DND-41 (cell line): Measurements from ENCODE around the gene AUTS2.

ENCODE experiments used
- ATAC-seq: fragments of 200-7000 bp; cut with Tn5 transposase; 3 replicates; pipeline ENCODE4 v1.9.1; 2021; ENCODE audit warnings: low read depth; ENCODE audit not compliant: insufficient read depth
- DNase-seq: peaks from one replicate; pipeline ENCODE4 v3.0.0-alpha.2; 2020
- H2AFZ ChIP-seq: 2 replicates; pipeline ENCODE4 v1.6.0; 2012; ENCODE audit warnings: low read depth, low read length
- H3K27ac ChIP-seq: 2 replicates; pipeline ENCODE4 v1.5.1; 2012; ENCODE audit warnings: low read length, inconsistent platforms
- H3K27me3 ChIP-seq: fragments of 200-600 bp; sonication (generic); 2 replicates; pipeline ENCODE4 v1.6.0; 2012; ENCODE audit warnings: low read length, mild to moderate bottlenecking, inconsistent platforms; ENCODE audit not compliant: insufficient read depth, poor library complexity
- H3K36me3 ChIP-seq: 2 replicates; pipeline ENCODE4 v1.5.1; 2012; ENCODE audit warnings: low read length, inconsistent platforms; ENCODE audit not compliant: insufficient read depth
- H3K4me1 ChIP-seq: 2 replicates; pipeline ENCODE4 v1.5.1; 2012; ENCODE audit warnings: mild to moderate bottlenecking, low read length; ENCODE audit not compliant: insufficient read depth
- H3K4me2 ChIP-seq: 2 replicates; pipeline ENCODE4 v1.6.0; 2012; ENCODE audit warnings: mild to moderate bottlenecking, moderate library complexity, low read length, inconsistent platforms; ENCODE audit not compliant: insufficient read depth
- H3K4me3 ChIP-seq, 2 experiments: fragments of 200-600 bp in 1 of 2; shearing (Covaris generic) in 1 of 2; 2 replicates each; pipeline ENCODE4 v1.5.1; 2012 to 2016; ENCODE audit warnings: inconsistent platforms in 2 of 2, low read length in 2 of 2, mild to moderate bottlenecking in 2 of 2, low read depth in 1 of 2, moderate library complexity in 1 of 2
- H3K79me2 ChIP-seq: 2 replicates; pipeline ENCODE4 v1.6.0; 2012; ENCODE audit warnings: low read length, inconsistent platforms; ENCODE audit not compliant: insufficient read depth
- H3K9ac ChIP-seq: 2 replicates; pipeline ENCODE4 v1.6.0; 2012; ENCODE audit warnings: low read depth, mild to moderate bottlenecking, inconsistent platforms, low read length, moderate library complexity
- H3K9me3 ChIP-seq: 2 replicates; pipeline ENCODE4 v1.5.1; 2012; ENCODE audit warnings: low read length, moderate library complexity, mild to moderate bottlenecking, inconsistent platforms; ENCODE audit not compliant: insufficient read depth, severe bottlenecking
- H4K20me1 ChIP-seq: 2 replicates; pipeline ENCODE4 v1.6.0; 2012; ENCODE audit warnings: low read length; ENCODE audit not compliant: insufficient read depth
- CTCF ChIP-seq: IDR thresholded peaks from 2 replicates; pipeline ENCODE4 v1.5.1; 2012; ENCODE audit warnings: borderline replicate concordance, low read length, moderate library complexity, mild to moderate bottlenecking; ENCODE audit not compliant: poor library complexity, severe bottlenecking; ENCODE audit errors: extremely low read depth
- EZH2 ChIP-seq: IDR thresholded peaks from 3 replicates; pipeline ENCODE4 v1.6.1; 2012; ENCODE audit warnings: borderline replicate concordance, low read depth, mild to moderate bottlenecking, moderate library complexity, low read length, inconsistent platforms; ENCODE audit not compliant: severe bottlenecking

The AUTS2 gene

GRCh38 chr7:70239918-70240317 is 641.6 kb downstream of the AUTS2 start:
- Histone ChIP-seq H3K79me2 (no peaks in the 10 kb centered on the region), H3K4me2 (no peak overlapping the region), H3K4me3 (no peak overlapping the region), H3K4me1 (no peaks in the 10 kb centered on the region), H3K27me3 (no peaks in the 10 kb centered on the region), H2AFZ (no peak overlapping the region), H3K36me3 (no peaks in the 10 kb centered on the region), H4K20me1 (no peaks in the 10 kb centered on the region), H3K9me3 (no peaks in the 10 kb centered on the region), H3K9ac (no peak overlapping the region), H3K27ac (no peak overlapping the region)
- ATAC-seq (no peak), DNase-seq (no peak)
- TF ChIP-seq EZH2 = no peak
- TF ChIP-seq CTCF = no peak

- TF ChIP-seq CTCF = no peak
- no peak for TF ChIP-seq EZH2
- no peak overlapping the region for H3K9ac ChIP-seq
Measured at GRCh38 chr7:70240873-70241272, 642.6 kb downstream of the AUTS2 start.

GRCh38 chr7:70241536-70242175 is 643.4 kb downstream of the AUTS2 start:
- no peaks in the 10 kb centered on the region for H4K20me1 ChIP-seq
- no peak overlapping the region for H3K4me3 ChIP-seq
- no peak for ATAC-seq
- H3K9me3 ChIP-seq = no peaks in the 10 kb centered on the region
- no peaks in the 10 kb centered on the region for H3K4me1 ChIP-seq
- no peaks in the 10 kb centered on the region for H3K79me2 ChIP-seq
- no peak overlapping the region for H3K4me2 ChIP-seq
- H3K27me3 ChIP-seq = no peaks in the 10 kb centered on the region
- no peak overlapping the region for H3K9ac ChIP-seq
- no peaks in the 10 kb centered on the region for H3K36me3 ChIP-seq
- H2AFZ ChIP-seq = no peak overlapping the region
- no peak for DNase-seq
- no peak overlapping the region for H3K27ac ChIP-seq
- TF ChIP-seq CTCF (no peak), EZH2 (no peak)

More at GRCh38 chr7:70240873-70241272, 642.6 kb downstream of the AUTS2 start:
- Histone ChIP-seq H2AFZ (no peak overlapping the region), H3K4me3 (no peak overlapping the region), H4K20me1 (no peaks in the 10 kb centered on the region), H3K4me1 (no peaks in the 10 kb centered on the region), H3K79me2 (no peaks in the 10 kb centered on the region), H3K27ac (no peak overlapping the region), H3K27me3 (no peaks in the 10 kb centered on the region), H3K36me3 (no peaks in the 10 kb centered on the region), H3K9me3 (no peaks in the 10 kb centered on the region), H3K4me2 (no peak overlapping the region)
- no peak for ATAC-seq
- DNase-seq = no peak
